Breast epithelium (tissue), 4 donors: Measurements from ENCODE around the gene HELT. TPM values are rescaled to one million over a fixed set of nuclear protein-coding genes. Genes with fewer than 3 reads are reported as not detected.

Experiments
- DNase-seq, 2 donors: peaks; one replicate each; pipeline ENCODE4 v3.0.0-alpha.2; 2019; ENCODE audit warnings: low spot score in 2 of 2
- H3K27ac ChIP-seq, 2 donors: fragments of 200-600 bp; sonication (generic) in 1 of 2; one replicate each; pipeline ENCODE4 v1.5.1; 2016 to 2019; ENCODE audit warnings: mild to moderate bottlenecking in 1 of 2
- H3K27me3 ChIP-seq, 2 donors: fragments of 200-600 bp; sonication (generic) in 1 of 2; one replicate each; pipeline versions ENCODE4 v1.5.1 to v1.6.0; 2017 to 2019; ENCODE audit warnings: control low read depth in 1 of 2, mild to moderate bottlenecking in 1 of 2
- H3K36me3 ChIP-seq: fragments of 200-600 bp; one replicate; pipeline ENCODE4 v1.5.1; 2019
- H3K4me1 ChIP-seq, 2 donors: fragments of 200-600 bp; sonication (generic); one replicate each; pipeline ENCODE4 v1.5.1; 2016 to 2019; ENCODE audit warnings: control low read depth in 1 of 2
- H3K4me3 ChIP-seq, 3 donors: fragments of 200-600 bp; sonication (generic); 1 replicate in 2 of 3; 2 replicates in 1 of 3; pipeline ENCODE4 v1.5.1; 2016 to 2019; ENCODE audit warnings: mild to moderate bottlenecking in 3 of 3, moderate library complexity in 2 of 3
- H3K9me3 ChIP-seq, 2 donors: fragments of 200-600 bp; sonication (generic) in 1 of 2; one replicate each; pipeline ENCODE4 v1.5.1; 2016 to 2019; ENCODE audit warnings: control low read depth in 1 of 2
- POLR2A ChIP-seq: fragments of 450-650 bp; IDR thresholded peaks from one replicate; pipeline ENCODE4 v1.6.1; 2016; ENCODE audit warnings: antibody characterized with exemption, mild to moderate bottlenecking, moderate library complexity
- POLR2AphosphoS5 ChIP-seq, 3 donors: sonication (generic); formaldehyde crosslinking; IDR thresholded peaks; one replicate each; pipeline ENCODE4 v1.6.1; 2017; ENCODE audit warnings: antibody characterized with exemption in 3 of 3
- intact Hi-C: fragments of 100-400 bp; cut with DNase I; formaldehyde crosslinking; loops from one replicate; pipeline ENCODE4 v1.15.1; 2023; ENCODE audit warnings: low total_unique reads
- total RNA-seq, 3 donors: library from RNA; depleted of rRNA; stranded (reverse); fragments of >200 nt; gene quantifications; one replicate each; pipeline ENCODE4 v1.1.0, GENCODE V29; 2016
- TF ChIP-seq, protein P1 (sequence below), 3 donors: fragments of 450-650 bp; IDR thresholded peaks; one replicate each; pipeline ENCODE4 v1.5.1; 2016 to 2017; ENCODE audit warnings: antibody characterized with exemption in 3 of 3, mild to moderate bottlenecking in 3 of 3, moderate library complexity in 3 of 3

Gene HELT
- total RNA-seq, 3 donors from 2014 or later = not detected

DNA sequence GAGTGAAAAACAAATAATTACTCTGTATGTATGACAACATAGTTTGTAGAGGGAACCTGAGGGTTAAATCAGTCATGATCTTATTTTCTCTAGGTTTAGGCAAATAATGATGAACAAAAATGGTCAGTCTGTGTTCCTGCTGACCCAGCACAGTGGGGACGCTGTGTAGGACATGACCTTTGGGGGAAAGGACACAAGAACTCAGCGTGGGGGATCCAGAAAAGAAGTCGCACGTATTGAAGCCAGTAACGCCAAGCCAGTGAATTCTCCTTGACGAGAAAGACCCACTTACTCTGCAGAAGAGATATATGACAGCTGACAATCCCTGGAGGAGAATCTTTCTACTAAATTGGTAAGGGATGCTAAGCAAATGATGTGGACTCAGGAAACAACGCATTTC is 36.6 kb downstream of the HELT start:
- TF ChIP-seq, protein P1, sequence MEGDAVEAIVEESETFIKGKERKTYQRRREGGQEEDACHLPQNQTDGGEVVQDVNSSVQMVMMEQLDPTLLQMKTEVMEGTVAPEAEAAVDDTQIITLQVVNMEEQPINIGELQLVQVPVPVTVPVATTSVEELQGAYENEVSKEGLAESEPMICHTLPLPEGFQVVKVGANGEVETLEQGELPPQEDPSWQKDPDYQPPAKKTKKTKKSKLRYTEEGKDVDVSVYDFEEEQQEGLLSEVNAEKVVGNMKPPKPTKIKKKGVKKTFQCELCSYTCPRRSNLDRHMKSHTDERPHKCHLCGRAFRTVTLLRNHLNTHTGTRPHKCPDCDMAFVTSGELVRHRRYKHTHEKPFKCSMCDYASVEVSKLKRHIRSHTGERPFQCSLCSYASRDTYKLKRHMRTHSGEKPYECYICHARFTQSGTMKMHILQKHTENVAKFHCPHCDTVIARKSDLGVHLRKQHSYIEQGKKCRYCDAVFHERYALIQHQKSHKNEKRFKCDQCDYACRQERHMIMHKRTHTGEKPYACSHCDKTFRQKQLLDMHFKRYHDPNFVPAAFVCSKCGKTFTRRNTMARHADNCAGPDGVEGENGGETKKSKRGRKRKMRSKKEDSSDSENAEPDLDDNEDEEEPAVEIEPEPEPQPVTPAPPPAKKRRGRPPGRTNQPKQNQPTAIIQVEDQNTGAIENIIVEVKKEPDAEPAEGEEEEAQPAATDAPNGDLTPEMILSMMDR (IDR thresholded peaks at IDR 0.05) = no peak
- TF ChIP-seq POLR2A (no peak), POLR2AphosphoS5 (IDR thresholded peaks at IDR 0.05) (no peak)
- H3K27me3 ChIP-seq = no peaks in the 10 kb centered on the region
- no peak overlapping the region for H3K27ac ChIP-seq
- H3K4me1 ChIP-seq = no peaks in the 10 kb centered on the region
- H3K9me3 ChIP-seq = no peaks in the 10 kb centered on the region
- H3K4me3 ChIP-seq = no peak overlapping the region
- intact Hi-C loops = no loop called here
- no peaks in the 10 kb centered on the region for H3K36me3 ChIP-seq
- no peak for DNase-seq

DNA sequence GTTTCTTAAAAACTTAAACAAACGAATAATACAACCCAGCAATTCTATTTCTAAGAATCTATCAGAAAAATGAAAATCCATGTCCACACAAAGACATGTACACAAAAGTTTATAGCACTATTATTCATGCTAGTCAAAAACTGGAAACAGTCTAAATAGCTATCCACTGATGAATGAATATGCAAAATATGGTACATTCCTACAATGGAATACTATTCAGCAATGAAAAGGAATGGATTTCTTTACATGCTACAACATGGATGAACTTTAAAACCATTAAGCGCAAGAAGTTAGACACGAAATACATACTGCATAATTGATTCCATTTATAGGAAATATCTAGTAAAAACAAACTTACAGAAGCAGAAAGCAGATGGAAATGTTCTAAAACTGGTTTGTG is 43.3 kb downstream of the HELT start:
- DNase-seq = no peak
- no peaks in the 10 kb centered on the region for H3K4me1 ChIP-seq
- no peak overlapping the region for H3K27ac ChIP-seq
- H3K36me3 ChIP-seq = no peaks in the 10 kb centered on the region
- no peaks in the 10 kb centered on the region for H3K9me3 ChIP-seq
- no peaks in the 10 kb centered on the region for H3K27me3 ChIP-seq
- TF ChIP-seq, protein P1 (IDR thresholded peaks at IDR 0.05) = no peak
- TF ChIP-seq POLR2A = no peak
- no peak for TF ChIP-seq POLR2AphosphoS5 (IDR thresholded peaks at IDR 0.05)
- H3K4me3 ChIP-seq = no peak overlapping the region
- intact Hi-C loops = no loop called here

DNA sequence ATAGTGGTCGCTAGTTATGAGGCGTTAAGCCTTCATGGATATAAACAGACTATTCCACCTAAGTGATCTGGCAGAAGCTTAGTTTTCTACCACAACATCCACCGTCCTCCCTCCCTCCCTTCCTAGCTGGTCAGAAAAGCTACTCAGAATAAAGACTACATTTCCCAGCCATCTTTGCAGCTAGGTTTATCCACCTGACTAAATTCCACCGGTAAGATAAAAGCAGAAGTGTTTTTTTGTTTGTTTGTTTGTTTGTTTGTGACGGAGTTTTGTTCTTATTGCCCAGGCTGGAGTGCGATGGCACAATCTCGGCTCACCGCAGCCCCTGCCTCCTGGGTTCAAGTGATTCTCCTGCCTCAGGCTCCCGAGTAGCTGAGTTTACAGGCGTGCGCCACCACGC is 44.3 kb downstream of the HELT start:
- H3K4me1 ChIP-seq = no peaks in the 10 kb centered on the region
- H3K9me3 ChIP-seq = no peaks in the 10 kb centered on the region
- no peak overlapping the region for H3K27ac ChIP-seq
- TF ChIP-seq, protein P1 (IDR thresholded peaks at IDR 0.05) = no peak
- TF ChIP-seq POLR2AphosphoS5 (IDR thresholded peaks at IDR 0.05) (no peak), POLR2A (no peak)
- H3K27me3 ChIP-seq = no peaks in the 10 kb centered on the region
- DNase-seq = no peak
- intact Hi-C loops = no loop called here
- no peak overlapping the region for H3K4me3 ChIP-seq
- H3K36me3 ChIP-seq = no peaks in the 10 kb centered on the region

DNA sequence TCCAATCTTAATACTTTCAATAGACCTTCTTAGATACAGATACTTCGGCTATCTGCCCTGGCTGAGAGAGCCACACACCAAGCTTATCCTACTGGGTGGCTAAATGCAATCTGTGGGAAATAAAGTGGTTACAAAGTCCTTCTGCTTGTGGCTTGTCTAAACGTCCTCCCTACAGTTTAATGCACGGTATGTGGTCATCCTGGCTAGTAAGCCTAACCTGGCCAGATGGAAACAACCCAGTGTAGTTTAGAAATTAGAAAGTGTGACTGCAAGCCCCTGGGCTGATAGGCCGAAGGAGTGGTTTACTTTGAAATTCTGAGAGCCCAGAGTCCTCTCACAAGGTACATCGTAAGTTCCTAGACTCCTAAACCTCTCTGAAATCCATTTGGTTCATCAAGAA is 47.9 kb downstream of the HELT start:
- H3K9me3 ChIP-seq = no peaks in the 10 kb centered on the region
- H3K27me3 ChIP-seq = no peaks in the 10 kb centered on the region
- no peak for DNase-seq
- intact Hi-C loops = no loop called here
- no peak for TF ChIP-seq POLR2AphosphoS5 (IDR thresholded peaks at IDR 0.05)
- no peak for TF ChIP-seq POLR2A
- TF ChIP-seq, protein P1 (IDR thresholded peaks at IDR 0.05) = no peak
- H3K27ac ChIP-seq = no peak overlapping the region
- H3K36me3 ChIP-seq = no peaks in the 10 kb centered on the region
- no peak overlapping the region for H3K4me3 ChIP-seq
- no peaks in the 10 kb centered on the region for H3K4me1 ChIP-seq

DNA sequence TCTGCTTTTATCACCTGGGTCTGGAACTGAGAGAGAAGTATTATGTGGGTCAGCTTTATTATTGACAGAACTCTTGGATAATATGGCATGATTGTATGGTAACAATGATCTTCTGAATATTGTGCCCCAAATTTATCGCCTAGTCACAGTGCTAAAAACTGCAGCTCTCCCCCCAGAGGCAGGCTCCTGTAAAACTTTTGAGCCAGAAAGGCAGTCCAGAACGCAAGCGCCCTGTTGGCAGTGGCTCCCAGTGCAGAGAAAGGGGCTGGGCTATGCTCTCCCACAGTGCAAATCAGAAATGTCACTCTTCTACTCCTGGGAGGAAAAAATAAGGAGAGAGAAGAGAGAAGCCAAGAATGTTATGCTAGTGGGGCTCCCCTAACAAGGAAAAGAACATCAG is 50.5 kb downstream of the HELT start:
- no peak overlapping the region for H3K4me3 ChIP-seq
- intact Hi-C loops = no loop called here
- H3K27me3 ChIP-seq = no peaks in the 10 kb centered on the region
- no peaks in the 10 kb centered on the region for H3K36me3 ChIP-seq
- TF ChIP-seq POLR2AphosphoS5 (IDR thresholded peaks at IDR 0.05) (no peak), POLR2A (no peak)
- TF ChIP-seq, protein P1 (IDR thresholded peaks at IDR 0.05) = no peak
- H3K27ac ChIP-seq = no peak overlapping the region
- DNase-seq = no peak
- no peaks in the 10 kb centered on the region for H3K4me1 ChIP-seq
- no peaks in the 10 kb centered on the region for H3K9me3 ChIP-seq

Other genes with a start within 250 kb of the HELT start
- 100 to 1,000 TPM; 167 to 797 (median 254) TPM for gene ACSL1, start 192.5 kb upstream of the HELT start, total RNA-seq
- gene SLC25A4, start 124.8 kb downstream of the HELT start, total RNA-seq = 10 to 100 TPM; 15.2 to 21.4 (median 19.3) TPM
- 10 to 100 TPM; 36.6 to 42.4 (median 38.0) TPM for gene CFAP97, start 185.5 kb downstream of the HELT start, total RNA-seq
- gene SNX25, start 191.1 kb downstream of the HELT start, total RNA-seq = 10 to 100 TPM; 16.8 to 30.1 (median 29.8) TPM